RCC 7860 (cell line): ENCODE results near the gene ACSL1.
"Not testable (repeated sequence)": the region's sequence is repeated elsewhere in the genome, so short reads cannot be mapped to it uniquely, and the experiment has no call there.

Experiments used
- DNase-seq: peaks from one replicate; pipeline ENCODE4 v3.0.0-alpha.2; 2015; ENCODE audit warnings: low spot score
- FAIRE-seq: peaks from 2 replicates; lab custom pipeline; 2012; peaks lifted over from hg19 to GRCh38; lab: Jason Lieb, UNC

ACSL1 gene

DNA sequence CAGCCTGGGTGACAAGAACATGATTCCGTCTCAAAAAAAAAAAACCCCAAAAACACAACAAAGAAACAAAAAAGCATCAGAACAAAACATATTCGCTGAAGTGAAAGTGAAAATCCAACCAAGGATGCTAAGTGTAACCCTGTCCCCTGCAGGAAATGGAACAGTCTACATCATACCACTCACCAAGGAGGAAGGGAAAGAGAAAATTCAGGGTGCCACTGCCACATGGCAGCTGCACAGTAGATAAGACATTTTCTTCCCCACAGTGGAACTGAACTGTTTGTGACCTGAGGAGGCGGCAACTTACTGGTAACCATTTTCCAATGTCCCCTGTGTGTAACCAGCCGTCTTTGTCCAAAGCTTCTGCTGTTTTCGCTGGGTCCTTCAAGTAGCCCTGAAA lies 63.7 kb downstream of the ACSL1 start:
- FAIRE-seq = no peak
- DNase-seq = no peak

DNA sequence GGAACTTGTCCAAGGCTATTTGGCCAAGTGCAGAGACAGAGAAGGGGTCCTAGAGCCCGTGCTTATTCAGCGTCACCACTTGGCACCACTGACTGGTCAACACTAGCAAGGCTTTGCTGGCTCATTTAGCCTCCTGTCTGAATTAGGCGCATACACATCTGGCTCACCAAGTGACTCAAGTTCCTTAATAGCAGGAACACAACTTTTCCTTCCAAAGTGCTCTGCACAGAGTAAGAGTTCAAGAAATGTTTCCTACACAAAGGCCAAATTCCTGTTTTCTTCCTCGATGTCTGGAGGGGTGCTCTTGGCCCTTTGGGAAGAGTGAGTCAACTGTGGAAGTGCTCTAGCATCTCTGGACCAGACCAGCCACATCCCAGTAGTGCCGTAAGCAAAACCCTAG lies 65.1 kb downstream of the ACSL1 start:
- DNase-seq (no peak), FAIRE-seq (no peak)

DNA sequence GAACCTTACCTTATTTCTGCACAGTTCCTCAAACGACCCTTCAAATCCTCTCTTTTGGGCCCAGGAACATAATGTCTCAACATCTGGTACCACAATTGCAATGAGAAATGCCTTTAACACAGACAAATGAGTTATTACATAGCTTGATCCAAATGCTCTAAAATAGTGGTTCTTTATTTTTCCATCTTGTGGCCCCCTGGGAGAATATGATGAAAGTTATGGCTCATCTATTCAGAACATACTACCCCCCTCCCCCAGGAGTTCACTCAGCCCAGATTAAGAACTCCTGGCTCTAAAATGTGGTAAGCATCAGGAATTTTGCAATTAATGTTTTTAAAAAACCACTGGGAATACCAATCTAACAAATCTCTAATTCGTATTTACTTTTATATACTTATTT lies 68.0 kb downstream of the ACSL1 start:
- no peak for FAIRE-seq
- DNase-seq = no peak

DNA sequence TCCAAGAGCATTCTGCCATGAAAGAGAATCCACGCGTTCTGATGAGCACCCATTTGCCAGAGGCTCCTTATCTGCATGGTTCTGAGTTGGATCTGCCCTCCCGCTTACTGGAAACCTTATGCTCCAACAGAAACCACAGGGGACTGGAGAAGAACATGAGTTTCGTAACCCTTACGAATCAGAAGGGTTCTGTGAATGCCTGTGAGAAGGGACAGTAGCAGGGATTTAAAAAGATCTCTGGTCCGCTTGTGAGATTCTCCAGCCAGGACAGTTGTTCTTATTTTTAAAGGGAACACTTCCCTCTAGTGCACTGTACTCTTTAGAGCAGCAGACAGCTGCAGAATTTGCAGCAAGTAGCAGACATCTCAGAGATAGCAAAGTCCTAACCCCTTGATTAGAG lies 69.4 kb downstream of the ACSL1 start:
- FAIRE-seq (no peak), DNase-seq (no peak)

DNA sequence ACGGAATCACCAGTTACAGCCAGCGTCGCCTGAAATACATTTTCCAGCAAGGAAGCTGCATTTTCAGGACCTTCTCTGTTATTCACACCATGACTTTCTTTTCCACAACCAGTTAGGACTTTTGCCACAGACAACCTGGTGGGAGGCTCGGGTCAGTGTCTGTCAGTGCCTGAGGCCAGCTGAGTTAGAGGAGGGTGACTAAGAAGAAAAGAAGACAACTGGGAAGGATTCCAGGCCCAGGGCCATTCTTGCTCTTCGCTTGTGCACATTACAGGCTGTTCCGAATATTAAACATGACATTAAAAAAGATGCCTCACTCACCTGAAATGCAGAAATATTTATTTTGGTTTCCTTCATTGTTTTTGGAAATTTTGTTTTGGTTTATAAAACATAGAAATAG lies 70.5 kb downstream of the ACSL1 start:
- DNase-seq (no peak), FAIRE-seq (no peak)

DNA sequence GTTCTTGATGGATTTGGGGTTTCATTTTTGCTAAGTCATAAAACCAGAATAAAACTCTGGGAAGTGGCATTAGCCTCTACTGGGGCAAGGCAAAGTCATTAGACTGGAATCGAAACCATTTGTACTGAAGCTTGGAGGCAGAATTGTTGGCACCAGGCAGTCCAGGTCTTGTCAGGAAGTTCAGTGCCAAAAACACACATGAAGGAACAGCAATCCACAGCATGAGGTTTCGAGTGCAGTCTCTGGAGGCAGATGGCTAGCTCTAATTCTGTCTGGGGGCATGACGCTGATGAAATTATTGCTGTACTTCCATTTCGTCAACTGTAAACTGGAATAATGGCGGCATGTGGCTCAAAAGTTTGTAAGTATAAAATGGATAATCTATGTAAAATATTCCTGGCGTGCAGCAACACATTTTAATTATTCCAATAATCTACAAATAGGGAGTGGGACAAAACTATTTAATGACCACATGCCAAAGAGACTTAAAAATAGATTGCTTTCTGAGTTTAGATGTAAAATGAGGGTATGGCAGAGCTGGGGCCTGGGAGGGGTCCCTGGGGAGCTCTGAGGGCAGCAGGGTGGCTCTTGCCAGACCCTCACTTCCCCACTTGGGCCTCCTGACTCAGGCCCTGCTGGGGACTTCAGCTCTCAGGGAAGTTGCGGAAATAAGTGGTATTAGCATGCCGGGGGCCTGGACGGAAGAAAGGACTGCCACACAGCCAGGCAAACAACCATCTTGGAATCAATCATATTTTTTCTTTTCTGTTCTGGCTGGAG lies 73.1 kb downstream of the ACSL1 start:
- no peak for FAIRE-seq

DNA sequence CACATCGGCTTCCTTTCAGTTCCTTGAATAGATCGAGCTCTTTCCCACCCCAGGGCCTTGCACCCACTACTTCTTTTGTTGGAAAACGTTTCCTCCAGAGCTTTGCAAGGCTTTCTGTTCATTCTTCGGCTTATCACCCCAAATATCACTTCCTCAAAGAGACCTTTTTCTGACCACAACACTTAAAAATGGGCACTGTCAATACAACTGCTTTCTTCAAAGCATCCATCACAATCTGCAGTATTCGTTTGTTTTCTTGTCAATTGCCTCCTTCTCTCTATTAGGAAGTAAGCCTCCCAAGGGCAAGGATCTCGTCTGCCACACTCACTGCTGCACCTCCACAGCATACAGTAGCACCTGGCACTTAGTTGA lies 74.2 kb downstream of the ACSL1 start:
- no peak for FAIRE-seq

More for the DNA sequence above, 73.1 kb downstream of the ACSL1 start:
- no peak for DNase-seq

DNA sequence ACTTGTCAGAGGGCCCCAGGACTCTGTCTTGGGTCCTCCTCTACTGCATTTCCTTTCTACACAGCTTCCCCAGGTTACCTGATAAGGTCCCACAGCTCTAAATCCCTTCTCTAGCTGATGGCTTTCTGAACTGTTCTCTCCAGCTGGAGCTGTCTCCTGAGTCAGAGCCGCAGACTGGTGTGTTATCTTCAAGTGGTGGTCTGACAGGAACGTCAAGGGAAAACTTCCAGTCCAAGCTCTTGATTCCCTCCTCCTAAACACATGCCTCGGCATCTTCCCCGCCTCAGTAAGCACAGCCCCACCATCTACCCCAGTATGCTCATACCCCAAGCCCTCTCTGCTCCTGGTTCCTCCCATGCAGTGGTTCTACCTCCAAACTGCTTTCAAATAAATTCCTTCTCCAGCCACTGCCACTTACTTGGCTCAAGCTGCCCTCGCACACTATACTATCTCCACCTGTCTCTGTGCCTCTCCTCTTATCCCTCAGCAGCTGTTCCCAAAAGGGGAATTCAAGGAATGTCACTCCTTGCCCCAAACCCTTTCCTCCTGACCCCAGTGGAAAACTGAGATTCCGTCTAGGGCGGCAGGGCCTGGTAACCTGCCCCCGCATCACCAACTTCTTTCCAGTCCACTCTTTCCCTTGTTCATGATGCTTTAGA lies 74.7 kb downstream of the ACSL1 start:
- FAIRE-seq = no peak
- no peak for DNase-seq

More for the DNA sequence above, 74.2 kb downstream of the ACSL1 start:
- DNase-seq = no peak

DNA sequence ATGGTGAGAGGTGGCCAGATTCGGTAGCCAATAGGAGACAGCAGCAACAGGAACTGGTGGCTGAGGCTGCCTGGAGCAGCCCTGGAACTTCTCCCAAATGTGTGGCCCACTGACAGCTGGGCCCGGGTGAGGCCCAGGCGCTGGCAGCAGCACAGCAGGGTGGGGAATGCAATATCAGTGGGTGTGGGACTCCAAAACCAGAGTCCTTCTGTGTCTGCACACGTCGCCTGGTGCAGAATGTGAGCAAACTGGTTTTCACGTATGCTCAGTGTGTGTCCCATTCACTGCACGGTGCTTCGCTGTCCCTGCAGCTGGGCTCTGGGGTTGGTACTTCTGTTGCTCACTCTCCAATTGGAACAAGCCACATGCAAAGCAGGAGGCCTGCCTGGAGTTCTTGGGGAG lies 77.5 kb downstream of the ACSL1 start:
- no peak for DNase-seq
- FAIRE-seq = no peak

DNA sequence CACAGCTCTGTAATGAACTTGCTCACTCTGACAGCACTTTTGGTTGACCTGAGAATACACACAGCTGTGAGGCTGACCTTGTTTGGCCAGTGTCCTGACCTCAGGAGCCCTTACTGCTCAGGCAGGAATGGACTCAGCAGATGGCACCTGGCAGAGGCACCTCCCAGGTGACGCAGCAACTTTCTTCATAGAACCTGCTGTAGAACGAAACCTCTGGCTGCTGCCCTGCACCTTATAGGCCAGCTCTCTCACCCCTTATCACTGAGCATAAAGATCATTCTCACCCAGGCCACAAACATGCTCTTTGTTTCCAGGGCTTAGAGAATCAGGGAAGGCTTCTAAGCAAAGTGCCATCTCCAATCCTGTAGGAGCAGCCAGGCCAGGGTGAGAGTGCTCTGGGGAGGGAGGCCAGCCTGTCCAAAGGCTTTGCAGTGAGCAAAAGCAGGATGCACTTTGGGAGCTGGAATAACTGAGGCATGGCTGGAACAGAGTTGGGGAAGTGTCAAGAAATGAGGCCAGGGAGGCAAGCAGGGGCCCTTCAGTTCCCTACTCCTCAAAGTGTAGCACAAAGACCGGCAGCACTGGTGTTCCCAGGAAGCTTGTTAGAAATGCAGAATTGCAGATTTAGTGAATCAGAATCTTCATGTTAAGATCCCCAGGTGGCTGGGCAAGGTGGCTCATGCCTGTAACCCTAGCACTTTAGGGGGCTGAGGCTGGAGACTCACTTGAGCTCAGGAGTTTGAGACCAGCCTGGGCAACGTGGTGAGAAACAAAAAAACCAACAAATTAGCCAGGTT lies 78.5 kb downstream of the ACSL1 start:
- DNase-seq (no peak), FAIRE-seq (no peak)

DNA sequence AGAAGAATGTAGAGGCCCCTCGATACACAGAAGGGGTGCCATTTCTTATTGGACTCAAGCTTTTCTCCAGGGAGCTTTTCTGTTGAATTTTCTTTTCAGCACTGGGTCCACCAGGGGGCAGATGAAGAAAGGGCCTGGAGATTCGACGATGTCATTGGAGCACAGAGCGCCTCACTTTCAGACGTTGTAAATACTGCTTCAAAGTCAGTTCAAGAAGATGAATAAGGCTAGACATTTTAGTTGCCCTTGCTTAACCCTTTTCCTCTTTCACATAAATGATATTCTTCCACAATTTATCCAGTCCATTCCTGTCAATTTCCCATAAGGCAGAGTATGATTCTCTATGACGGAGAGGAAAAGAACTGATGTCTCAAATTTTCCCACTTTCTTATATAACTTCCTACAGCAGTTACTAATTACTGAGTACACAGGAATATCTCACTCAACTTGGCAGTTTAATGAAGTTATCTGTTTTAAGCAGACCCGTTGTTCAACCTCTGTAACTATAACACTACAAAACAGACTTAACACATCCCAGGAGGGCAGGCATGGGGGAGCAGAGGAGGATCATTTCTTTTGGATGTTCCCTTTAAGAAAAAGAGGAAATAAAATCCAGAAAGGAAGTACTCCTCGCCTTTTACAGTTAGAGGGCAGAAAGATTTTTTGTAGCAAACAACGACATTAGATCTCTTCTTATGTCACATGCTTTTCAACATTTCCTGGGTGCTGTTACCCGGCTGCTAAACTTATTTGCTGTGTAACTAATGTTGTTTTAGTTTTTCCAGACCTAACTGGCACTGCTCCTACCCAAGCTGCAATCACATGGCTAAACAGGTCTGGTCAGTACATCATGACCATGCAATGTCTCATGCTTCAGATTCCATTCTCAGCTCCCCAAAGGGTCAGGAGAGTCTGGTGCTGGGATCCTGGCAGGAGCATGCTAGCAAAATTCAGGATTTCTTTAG lies 79.7 kb downstream of the ACSL1 start:
- FAIRE-seq (no peak), DNase-seq (peak; percentile 41)

DNA sequence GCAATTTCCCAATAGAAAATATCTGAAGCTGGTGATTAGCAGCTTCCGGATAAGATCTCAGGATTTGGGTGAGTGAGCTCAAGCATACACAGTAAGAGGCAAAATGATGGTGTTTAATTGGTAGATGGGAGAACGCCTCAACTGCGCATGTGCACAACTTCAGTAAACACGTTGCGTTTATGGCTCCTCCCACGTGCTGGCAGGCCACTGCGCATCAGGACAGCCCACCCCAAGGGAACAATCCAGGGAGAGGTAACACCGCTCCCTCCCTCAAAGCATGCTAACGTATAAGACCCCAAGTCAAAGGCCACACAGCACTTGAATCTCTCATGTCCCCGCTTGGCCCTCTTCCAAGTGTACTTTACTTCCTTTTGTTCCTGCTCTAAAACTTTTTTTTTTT lies 81.5 kb downstream of the ACSL1 start:
- FAIRE-seq (no peak), DNase-seq (no peak)

DNA sequence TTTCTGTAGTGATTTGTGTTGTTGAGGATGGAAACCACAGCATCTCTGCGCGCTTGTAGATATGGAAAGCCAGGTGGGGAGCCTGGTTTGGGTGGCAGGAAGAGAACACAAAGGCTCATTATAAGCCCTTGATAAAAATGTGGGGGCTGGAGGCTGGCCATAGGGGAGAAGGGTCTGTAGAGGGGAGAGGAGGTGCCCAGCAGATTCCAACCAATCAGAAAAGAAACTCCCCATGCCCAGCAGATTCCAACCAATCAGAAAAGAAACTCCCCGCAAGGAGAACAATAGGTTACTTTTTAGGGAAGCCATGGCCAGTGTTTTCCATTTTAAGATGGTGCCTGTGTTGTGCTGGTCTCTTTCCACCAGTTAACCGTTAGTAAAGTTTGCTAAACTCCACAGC lies 82.1 kb downstream of the ACSL1 start:
- DNase-seq (no peak), FAIRE-seq (no peak)

DNA sequence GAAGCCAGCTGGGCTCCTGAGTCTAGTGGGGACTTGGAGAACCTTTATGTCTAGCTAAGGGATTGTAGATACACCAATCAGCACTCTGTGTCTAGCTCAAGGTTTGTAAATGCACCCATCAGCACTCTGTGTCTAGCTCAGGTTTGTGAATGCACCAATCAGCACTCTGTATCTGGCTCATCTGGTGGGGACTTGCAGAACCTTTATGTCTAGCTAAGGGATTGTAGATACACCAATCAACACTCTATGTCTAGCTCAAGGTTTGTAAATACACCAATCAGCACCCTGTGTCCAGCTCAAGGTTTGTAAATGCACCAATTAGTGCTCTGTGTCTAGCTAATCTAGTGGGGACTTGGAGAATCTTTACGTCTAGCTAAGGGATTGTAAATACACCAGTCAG lies 84.1 kb downstream of the ACSL1 start:
- DNase-seq, FAIRE-seq: not testable (repeated sequence)

DNA sequence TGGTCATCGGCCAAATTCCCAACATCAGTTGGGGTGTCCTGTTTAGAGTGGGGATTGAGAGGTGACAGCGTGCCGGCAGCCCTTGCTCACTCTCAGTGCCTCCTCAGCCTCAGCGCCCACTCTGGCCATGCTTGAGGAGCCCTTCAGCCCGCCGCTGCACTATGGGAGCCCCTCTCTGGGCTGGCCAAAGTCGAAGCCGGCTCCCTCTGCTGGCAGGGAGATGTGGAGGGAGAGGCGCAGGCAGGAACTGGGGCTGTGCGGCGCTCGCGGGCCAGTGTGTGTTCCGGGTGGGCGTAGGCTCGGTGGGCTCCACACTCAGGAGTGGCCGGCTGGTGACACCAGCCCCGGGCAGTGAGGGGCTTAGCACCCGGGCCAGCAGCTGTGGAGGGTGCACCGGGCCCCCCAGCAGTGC lies 84.8 kb downstream of the ACSL1 start:
- DNase-seq (no peak), FAIRE-seq (no peak)

DNA sequence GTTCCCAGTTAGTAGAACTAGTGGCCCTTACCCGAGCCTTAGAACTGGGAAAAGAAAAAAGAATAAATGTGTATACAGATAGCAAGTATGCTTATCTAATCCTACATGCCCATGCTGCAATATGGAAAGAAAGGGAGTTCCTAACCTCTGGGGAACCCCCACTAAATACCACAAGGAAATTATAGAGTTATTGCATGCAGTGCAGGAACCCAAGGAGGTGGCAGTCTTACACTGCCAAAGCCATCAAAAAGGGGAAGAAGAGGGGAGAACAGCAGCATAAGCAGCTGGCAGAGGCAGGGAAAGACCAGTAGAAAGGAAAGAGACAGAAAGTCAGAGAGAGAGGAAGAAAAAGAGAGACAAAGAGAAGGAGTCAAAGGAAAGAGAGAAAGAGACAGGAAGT lies 86.2 kb downstream of the ACSL1 start:
- DNase-seq, FAIRE-seq: not testable (repeated sequence)

DNA sequence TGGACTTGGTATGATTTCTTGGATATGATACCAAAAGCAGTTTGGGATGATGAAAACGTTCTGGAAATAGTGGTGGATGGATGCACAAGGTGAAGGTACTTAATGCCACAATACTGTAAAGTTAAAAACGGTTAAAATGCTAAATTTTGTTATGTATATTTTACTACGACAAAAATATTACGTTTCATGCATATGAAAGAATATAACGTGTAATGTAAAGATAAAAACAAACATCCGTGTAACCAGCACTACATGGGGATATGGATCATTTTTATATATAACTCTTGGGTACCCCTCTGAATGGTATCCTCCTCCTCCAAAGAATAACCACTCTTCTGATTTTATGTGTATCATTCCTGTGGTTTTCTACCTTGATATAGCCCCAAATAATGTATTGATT lies 91.0 kb downstream of the ACSL1 start:
- DNase-seq (no peak), FAIRE-seq (no peak)

DNA sequence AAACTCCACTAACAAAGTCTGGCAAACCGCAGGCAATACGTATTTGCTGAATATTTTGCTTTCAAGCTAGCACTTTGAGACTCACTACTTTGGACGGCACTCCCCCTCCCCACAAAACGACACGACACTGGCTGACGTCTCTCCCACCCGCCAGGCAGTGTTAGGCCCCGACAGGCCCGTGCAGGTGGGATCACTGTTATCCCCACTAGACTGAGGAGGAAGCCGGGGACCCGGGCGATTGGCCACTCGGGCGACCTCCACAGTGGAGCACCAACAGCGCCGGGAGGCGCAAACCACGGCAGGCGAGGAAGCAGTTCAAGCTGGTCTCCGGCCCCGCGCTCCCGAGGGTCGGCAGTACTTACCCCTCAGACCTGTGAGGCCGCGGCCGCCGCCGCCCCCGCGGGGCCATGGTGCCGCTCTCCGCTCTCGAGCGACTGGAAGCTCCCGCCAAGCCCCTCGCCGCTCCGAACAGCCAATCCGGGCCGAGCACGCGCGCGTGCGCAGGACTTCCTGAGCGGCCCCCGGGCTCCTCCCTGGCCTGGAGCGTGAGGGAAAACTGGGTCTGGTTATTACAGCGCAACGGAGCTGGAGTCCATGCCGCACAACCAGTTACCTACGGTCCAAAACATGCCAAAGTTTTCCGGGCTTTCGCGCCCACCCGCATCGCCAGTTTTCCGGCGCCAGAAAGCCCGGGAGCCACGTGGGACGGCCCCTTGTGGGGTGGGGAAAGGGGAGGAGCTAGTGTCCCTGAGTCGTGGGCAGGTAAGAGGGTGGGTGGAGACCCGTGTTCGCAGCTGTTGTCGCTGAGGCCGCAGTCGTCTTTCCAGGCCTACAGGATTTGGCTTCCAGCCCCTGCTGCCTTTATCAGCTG lies 91.9 kb downstream of the ACSL1 start, which contains the start of gene CENPU:
Gene CENPU, minus strand, starts transcription at position 443 of the 871 bp plus-strand sequence. Its CDS starts 34 bp downstream, at position 409.
- FAIRE-seq = peak; percentile 31
- DNase-seq = peak; percentile 93

DNA sequence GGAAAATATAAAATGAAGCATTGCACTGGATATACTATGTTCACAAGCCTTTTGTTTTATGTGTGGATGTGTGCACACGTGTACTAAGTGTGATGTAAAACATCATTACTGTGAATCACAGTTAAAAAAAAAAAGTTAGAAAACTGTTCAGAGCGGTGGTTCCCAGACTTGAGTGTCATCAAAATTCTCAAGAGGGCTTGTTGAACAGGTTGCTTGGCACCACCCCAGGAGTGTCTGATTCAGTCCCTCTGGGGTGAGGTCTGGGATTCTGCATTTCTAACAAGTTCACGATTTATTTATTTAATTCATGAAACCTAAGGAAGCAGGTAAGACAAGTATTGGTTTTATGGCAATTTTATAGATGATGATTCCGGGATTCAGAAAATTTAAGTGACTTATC lies 93.6 kb downstream of the ACSL1 start:
- no peak for FAIRE-seq
- DNase-seq = no peak
